SK-N-SH treated with all-trans-retinoic acid at 6 μM for 48 hours (cell line): Measurements from ENCODE around the gene GH1.

Experiments used
- ATAC-seq: fragments of 200-7000 bp; cut with Tn5 transposase; 3 replicates; pipeline ENCODE4 v1.9.1; 2020; ENCODE audit warnings: mild to moderate bottlenecking, moderate library complexity
- ARNTL ChIP-seq: fragments of 450-650 bp; formaldehyde crosslinking; IDR thresholded peaks from 2 replicates; pipeline ENCODE4 v1.5.0; 2020; ENCODE audit warnings: low read depth, mild to moderate bottlenecking, moderate library complexity, borderline replicate concordance
- BACH2 ChIP-seq: fragments of 250-450 bp; sonication (Bioruptor Pico); IDR thresholded peaks from 2 replicates; pipeline ENCODE4 v1.9.0; 2021; ENCODE audit warnings: mild to moderate bottlenecking, borderline replicate concordance
- CREB5 ChIP-seq: fragments of 250-450 bp; sonication (Bioruptor Pico); IDR thresholded peaks from 2 replicates; pipeline ENCODE4 v1.5.1; 2020; ENCODE audit warnings: low read depth, mild to moderate bottlenecking, moderate library complexity
- CSDC2 ChIP-seq: fragments of 250-450 bp; sonication (Bioruptor Pico); IDR thresholded peaks from 2 replicates; pipeline ENCODE4 v1.5.0; 2020; ENCODE audit warnings: mild to moderate bottlenecking, moderate library complexity
- GLIS3 ChIP-seq: fragments of 250-450 bp; sonication (Bioruptor Pico); IDR thresholded peaks from 2 replicates; pipeline ENCODE4 v1.5.0; 2020; ENCODE audit warnings: mild to moderate bottlenecking, moderate library complexity
- ISL1 ChIP-seq: fragments of 250-450 bp; sonication (Bioruptor Pico); IDR thresholded peaks from 2 replicates; pipeline ENCODE4 v2.1.2; 2022; ENCODE audit warnings: mild to moderate bottlenecking, moderate library complexity
- OSR1 ChIP-seq: fragments of 250-450 bp; sonication (Bioruptor Pico); IDR thresholded peaks from 2 replicates; pipeline ENCODE4 v1.8.0; 2022; ENCODE audit warnings: moderate library complexity, mild to moderate bottlenecking, inconsistent platforms
- PPARA ChIP-seq: fragments of 250-450 bp; sonication (Bioruptor Pico); IDR thresholded peaks from 2 replicates; pipeline ENCODE4 v1.5.0; 2020; ENCODE audit warnings: mild to moderate bottlenecking, borderline replicate concordance
- RARB ChIP-seq: fragments of 250-450 bp; sonication (Bioruptor Pico); IDR thresholded peaks from 2 replicates; pipeline ENCODE4 v1.8.0; 2021; ENCODE audit warnings: mild to moderate bottlenecking, moderate library complexity
- SNAI2 ChIP-seq: fragments of 250-450 bp; sonication (Bioruptor Pico); IDR thresholded peaks from 2 replicates; pipeline ENCODE4 v1.5.0; 2020; ENCODE audit warnings: mild to moderate bottlenecking, moderate library complexity
- TCF4 ChIP-seq: fragments of 250-450 bp; sonication (Bioruptor Pico); IDR thresholded peaks from 2 replicates; pipeline ENCODE4 v1.8.0; 2021; ENCODE audit warnings: mild to moderate bottlenecking, moderate library complexity, borderline replicate concordance
- TOX ChIP-seq: fragments of 250-450 bp; sonication (Bioruptor Pico); IDR thresholded peaks from 2 replicates; pipeline ENCODE4 v1.8.0; 2021; ENCODE audit warnings: mild to moderate bottlenecking, moderate library complexity, borderline replicate concordance
- ZC3H10 ChIP-seq: fragments of 250-450 bp; sonication (Bioruptor Pico); IDR thresholded peaks from 2 replicates; pipeline ENCODE4 v1.5.1; 2021; ENCODE audit warnings: mild to moderate bottlenecking, moderate library complexity
- ZFP3 ChIP-seq: fragments of 250-450 bp; sonication (Bioruptor Pico); IDR thresholded peaks from 2 replicates; pipeline ENCODE4 v1.5.0; 2020; ENCODE audit warnings: mild to moderate bottlenecking, moderate library complexity
- ZFP30 ChIP-seq: fragments of 450-650 bp; formaldehyde crosslinking; IDR thresholded peaks from 2 replicates; pipeline ENCODE4 v1.5.0; 2022; ENCODE audit warnings: mild to moderate bottlenecking, moderate library complexity
- ZNF565 ChIP-seq: fragments of 450-650 bp; formaldehyde crosslinking; conservative IDR thresholded peaks from 2 replicates; pipeline ENCODE4 v1.5.0; 2020; ENCODE audit warnings: low read depth, mild to moderate bottlenecking, moderate library complexity
- ZNF8 ChIP-seq: fragments of 450-650 bp; formaldehyde crosslinking; IDR thresholded peaks from 2 replicates; pipeline ENCODE4 v1.5.0; 2020; ENCODE audit warnings: mild to moderate bottlenecking, moderate library complexity
- TF ChIP-seq, protein P1 (sequence below): fragments of 250-450 bp; sonication (Bioruptor Pico); IDR thresholded peaks from 2 replicates; pipeline ENCODE4 v1.8.0; 2020; ENCODE audit warnings: mild to moderate bottlenecking, moderate library complexity, borderline replicate concordance
- TF ChIP-seq, protein P2 (sequence below): fragments of 250-450 bp; sonication (Bioruptor Pico); IDR thresholded peaks from 2 replicates; pipeline ENCODE4 v1.5.1; 2021; ENCODE audit warnings: mild to moderate bottlenecking, moderate library complexity
- TF ChIP-seq, protein P3 (sequence below): fragments of 250-450 bp; sonication (Bioruptor Pico); IDR thresholded peaks from 2 replicates; pipeline ENCODE4 v1.8.0; 2021; ENCODE audit warnings: low read depth, mild to moderate bottlenecking, moderate library complexity, borderline replicate concordance
- TF ChIP-seq, protein P4 (sequence below): fragments of 250-450 bp; sonication (Bioruptor Pico); IDR thresholded peaks from 2 replicates; pipeline ENCODE4 v1.5.0; 2020; ENCODE audit warnings: mild to moderate bottlenecking, moderate library complexity

Gene GH1

DNA sequence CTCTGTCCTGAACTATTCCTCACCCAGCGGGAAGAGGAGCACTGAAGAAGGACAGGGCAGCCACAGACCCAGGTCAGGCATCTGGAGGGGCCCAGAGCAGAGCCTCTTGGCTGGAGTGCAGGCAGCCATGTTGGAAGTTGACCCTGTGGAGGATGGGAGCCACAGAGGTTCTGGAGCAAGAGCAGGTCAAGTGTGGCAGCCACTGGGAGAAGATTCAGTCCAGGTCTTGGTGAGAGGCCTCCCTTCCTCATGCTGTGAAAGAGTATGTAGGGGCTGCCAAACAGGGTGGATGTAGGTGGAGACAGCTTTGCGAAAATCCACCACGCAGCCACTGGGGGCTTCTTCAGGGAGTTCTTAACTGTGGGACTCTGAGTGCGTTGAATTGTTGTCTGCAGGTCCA, 14.1 kb upstream of the GH1 start:
- TF ChIP-seq OSR1 (CRISPR knock-in tag), result no peak
- no peak for TF ChIP-seq ZNF565 (CRISPR knock-in tag)
- TF ChIP-seq, protein P1, sequence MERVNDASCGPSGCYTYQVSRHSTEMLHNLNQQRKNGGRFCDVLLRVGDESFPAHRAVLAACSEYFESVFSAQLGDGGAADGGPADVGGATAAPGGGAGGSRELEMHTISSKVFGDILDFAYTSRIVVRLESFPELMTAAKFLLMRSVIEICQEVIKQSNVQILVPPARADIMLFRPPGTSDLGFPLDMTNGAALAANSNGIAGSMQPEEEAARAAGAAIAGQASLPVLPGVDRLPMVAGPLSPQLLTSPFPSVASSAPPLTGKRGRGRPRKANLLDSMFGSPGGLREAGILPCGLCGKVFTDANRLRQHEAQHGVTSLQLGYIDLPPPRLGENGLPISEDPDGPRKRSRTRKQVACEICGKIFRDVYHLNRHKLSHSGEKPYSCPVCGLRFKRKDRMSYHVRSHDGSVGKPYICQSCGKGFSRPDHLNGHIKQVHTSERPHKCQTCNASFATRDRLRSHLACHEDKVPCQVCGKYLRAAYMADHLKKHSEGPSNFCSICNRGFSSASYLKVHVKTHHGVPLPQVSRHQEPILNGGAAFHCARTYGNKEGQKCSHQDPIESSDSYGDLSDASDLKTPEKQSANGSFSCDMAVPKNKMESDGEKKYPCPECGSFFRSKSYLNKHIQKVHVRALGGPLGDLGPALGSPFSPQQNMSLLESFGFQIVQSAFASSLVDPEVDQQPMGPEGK (CRISPR knock-in tag), result no peak
- TF ChIP-seq, protein P2, sequence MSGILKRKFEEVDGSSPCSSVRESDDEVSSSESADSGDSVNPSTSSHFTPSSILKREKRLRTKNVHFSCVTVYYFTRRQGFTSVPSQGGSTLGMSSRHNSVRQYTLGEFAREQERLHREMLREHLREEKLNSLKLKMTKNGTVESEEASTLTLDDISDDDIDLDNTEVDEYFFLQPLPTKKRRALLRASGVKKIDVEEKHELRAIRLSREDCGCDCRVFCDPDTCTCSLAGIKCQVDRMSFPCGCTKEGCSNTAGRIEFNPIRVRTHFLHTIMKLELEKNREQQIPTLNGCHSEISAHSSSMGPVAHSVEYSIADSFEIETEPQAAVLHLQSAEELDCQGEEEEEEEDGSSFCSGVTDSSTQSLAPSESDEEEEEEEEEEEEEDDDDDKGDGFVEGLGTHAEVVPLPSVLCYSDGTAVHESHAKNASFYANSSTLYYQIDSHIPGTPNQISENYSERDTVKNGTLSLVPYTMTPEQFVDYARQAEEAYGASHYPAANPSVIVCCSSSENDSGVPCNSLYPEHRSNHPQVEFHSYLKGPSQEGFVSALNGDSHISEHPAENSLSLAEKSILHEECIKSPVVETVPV, result no peak
- TF ChIP-seq, protein P3, sequence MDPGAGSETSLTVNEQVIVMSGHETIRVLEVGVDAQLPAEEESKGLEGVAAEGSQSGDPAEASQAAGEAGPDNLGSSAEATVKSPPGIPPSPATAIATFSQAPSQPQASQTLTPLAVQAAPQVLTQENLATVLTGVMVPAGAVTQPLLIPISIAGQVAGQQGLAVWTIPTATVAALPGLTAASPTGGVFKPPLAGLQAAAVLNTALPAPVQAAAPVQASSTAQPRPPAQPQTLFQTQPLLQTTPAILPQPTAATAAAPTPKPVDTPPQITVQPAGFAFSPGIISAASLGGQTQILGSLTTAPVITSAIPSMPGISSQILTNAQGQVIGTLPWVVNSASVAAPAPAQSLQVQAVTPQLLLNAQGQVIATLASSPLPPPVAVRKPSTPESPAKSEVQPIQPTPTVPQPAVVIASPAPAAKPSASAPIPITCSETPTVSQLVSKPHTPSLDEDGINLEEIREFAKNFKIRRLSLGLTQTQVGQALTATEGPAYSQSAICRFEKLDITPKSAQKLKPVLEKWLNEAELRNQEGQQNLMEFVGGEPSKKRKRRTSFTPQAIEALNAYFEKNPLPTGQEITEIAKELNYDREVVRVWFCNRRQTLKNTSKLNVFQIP (CRISPR knock-in tag), result no peak
- no peak for TF ChIP-seq PPARA
- no peak for TF ChIP-seq ZFP30 (CRISPR knock-in tag)
- no peak for ATAC-seq

GRCh38 chr17:63931981-63932561, 13.4 kb upstream of the GH1 start, which contains the start of gene CD79B:
CD79B (minus strand) TSS chr17:63932331; CDS start chr17:63932261, 70 bp downstream.
- TF ChIP-seq, protein P1 (CRISPR knock-in tag), result no peak
- no peak for TF ChIP-seq TCF4
- no peak for TF ChIP-seq ZFP30 (CRISPR knock-in tag)
- TF ChIP-seq SNAI2 (CRISPR knock-in tag), result no peak
- no peak for TF ChIP-seq BACH2 (CRISPR knock-in tag)
- no peak for TF ChIP-seq PPARA
- TF ChIP-seq CSDC2, result no peak
- TF ChIP-seq ZNF565 (CRISPR knock-in tag), result no peak
- no peak for TF ChIP-seq ISL1 (CRISPR knock-in tag)
- TF ChIP-seq ZC3H10 (CRISPR knock-in tag), result no peak
- no peak for ATAC-seq

DNA sequence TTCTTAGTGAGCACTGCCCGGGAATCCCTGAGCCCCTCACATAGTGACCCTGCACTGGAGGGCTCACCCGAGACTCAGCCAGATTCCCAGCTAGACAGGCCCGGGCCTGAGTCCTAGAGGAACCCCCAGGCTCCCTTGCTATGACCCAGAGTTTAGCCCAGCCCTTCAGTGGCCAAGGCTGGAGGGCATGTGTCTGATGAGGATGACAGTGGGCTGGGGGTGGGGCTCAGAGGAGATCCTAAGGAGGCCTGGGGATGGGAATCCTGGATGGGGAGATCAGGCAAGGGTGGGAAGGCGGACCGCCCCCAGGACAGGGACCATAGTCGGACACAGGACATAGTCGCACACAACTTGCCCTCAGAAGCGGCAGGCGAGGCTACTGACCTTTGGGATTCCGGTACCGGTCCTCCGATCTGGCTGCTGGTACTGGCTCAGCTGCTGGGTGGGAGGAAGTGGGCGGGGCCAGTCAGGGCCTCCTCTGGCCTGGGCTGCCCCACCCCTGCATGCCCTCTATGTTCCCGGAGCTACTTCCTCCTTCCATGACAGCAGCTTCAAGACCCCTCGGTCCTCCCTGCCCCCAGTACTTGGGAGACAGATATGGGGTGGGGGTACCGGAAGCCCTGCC, 12.4 kb upstream of the GH1 start:
- TF ChIP-seq TOX (CRISPR knock-in tag) (no peak), ARNTL (CRISPR knock-in tag) (no peak), OSR1 (CRISPR knock-in tag) (no peak), RARB (no peak), ZNF8 (CRISPR knock-in tag) (no peak), ZNF565 (CRISPR knock-in tag) (no peak), SNAI2 (CRISPR knock-in tag) (no peak), CSDC2 (no peak), TCF4 (no peak), ISL1 (CRISPR knock-in tag) (no peak), GLIS3 (no peak), ZFP3 (no peak), PPARA (no peak), CREB5 (no peak), ZC3H10 (CRISPR knock-in tag) (no peak)
- TF ChIP-seq, protein P4, sequence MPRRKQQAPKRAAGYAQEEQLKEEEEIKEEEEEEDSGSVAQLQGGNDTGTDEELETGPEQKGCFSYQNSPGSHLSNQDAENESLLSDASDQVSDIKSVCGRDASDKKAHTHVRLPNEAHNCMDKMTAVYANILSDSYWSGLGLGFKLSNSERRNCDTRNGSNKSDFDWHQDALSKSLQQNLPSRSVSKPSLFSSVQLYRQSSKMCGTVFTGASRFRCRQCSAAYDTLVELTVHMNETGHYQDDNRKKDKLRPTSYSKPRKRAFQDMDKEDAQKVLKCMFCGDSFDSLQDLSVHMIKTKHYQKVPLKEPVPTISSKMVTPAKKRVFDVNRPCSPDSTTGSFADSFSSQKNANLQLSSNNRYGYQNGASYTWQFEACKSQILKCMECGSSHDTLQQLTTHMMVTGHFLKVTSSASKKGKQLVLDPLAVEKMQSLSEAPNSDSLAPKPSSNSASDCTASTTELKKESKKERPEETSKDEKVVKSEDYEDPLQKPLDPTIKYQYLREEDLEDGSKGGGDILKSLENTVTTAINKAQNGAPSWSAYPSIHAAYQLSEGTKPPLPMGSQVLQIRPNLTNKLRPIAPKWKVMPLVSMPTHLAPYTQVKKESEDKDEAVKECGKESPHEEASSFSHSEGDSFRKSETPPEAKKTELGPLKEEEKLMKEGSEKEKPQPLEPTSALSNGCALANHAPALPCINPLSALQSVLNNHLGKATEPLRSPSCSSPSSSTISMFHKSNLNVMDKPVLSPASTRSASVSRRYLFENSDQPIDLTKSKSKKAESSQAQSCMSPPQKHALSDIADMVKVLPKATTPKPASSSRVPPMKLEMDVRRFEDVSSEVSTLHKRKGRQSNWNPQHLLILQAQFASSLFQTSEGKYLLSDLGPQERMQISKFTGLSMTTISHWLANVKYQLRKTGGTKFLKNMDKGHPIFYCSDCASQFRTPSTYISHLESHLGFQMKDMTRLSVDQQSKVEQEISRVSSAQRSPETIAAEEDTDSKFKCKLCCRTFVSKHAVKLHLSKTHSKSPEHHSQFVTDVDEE, result no peak
- TF ChIP-seq, protein P1 (CRISPR knock-in tag), result no peak
- TF ChIP-seq, protein P2, result no peak
- ATAC-seq, result no peak
